ENCODE results near the gene NARS2. TPM values are rescaled to one million over a fixed set of nuclear protein-coding genes. Genes with fewer than 3 reads are reported as not detected.
"Not testable (repeated sequence)": the region's sequence is repeated elsewhere in the genome, so short reads cannot be mapped to it uniquely, and the experiment has no call there.

The NARS2 gene
- polyA plus RNA-seq, 5 donors: 22.1 to 36.7 (median 32.3) TPM

- DNase-seq: no peak
Measured at GRCh38 chr11:78493413-78493975, 81.2 kb downstream of the NARS2 start.

GRCh38 chr11:78492973-78493372 is 81.7 kb downstream of the NARS2 start:
- DNase-seq: no peak

- DNase-seq: no peak
Measured at GRCh38 chr11:78489184-78489583, 85.5 kb downstream of the NARS2 start.

- DNase-seq: no peak
Measured at GRCh38 chr11:78478536-78478935, 96.1 kb downstream of the NARS2 start.

GRCh38 chr11:78476066-78476465 is 98.6 kb downstream of the NARS2 start:
- no peak for DNase-seq

- no peak for DNase-seq
Measured at GRCh38 chr11:78474451-78474850, 100.2 kb downstream of the NARS2 start.

- no peak for DNase-seq
Measured at GRCh38 chr11:78472905-78473304, 101.8 kb downstream of the NARS2 start.

GRCh38 chr11:78472382-78472781 is 102.3 kb downstream of the NARS2 start:
- no peak for DNase-seq

- DNase-seq: no peak
Measured at GRCh38 chr11:78470861-78471442, 103.7 kb downstream of the NARS2 start.

- no peak for DNase-seq
Measured at GRCh38 chr11:78469896-78470295, 104.8 kb downstream of the NARS2 start.

- no peak for DNase-seq
Measured at GRCh38 chr11:78467931-78468330, 106.7 kb downstream of the NARS2 start.

- DNase-seq: no peak
Measured at GRCh38 chr11:78467370-78467769, 107.3 kb downstream of the NARS2 start.

GRCh38 chr11:78465169-78465942 is 109.3 kb downstream of the NARS2 start:
- DNase-seq: no peak

- DNase-seq: not testable (repeated sequence)
Measured at GRCh38 chr11:78464787-78465168, 109.9 kb downstream of the NARS2 start.

GRCh38 chr11:78460471-78460870 is 114.2 kb downstream of the NARS2 start:
- DNase-seq: no peak

- no peak for DNase-seq
Measured at GRCh38 chr11:78459738-78460137, 114.9 kb downstream of the NARS2 start.

- DNase-seq: no peak
Measured at GRCh38 chr11:78457448-78457847, 117.2 kb downstream of the NARS2 start.

- no peak for DNase-seq
Measured at GRCh38 chr11:78453140-78453935, 121.3 kb downstream of the NARS2 start.

GRCh38 chr11:78451371-78452150 is 123.1 kb downstream of the NARS2 start:
- no peak for DNase-seq

- DNase-seq: no peak
Measured at GRCh38 chr11:78450866-78451265, 123.8 kb downstream of the NARS2 start.

GRCh38 chr11:78449866-78450265 is 124.8 kb downstream of the NARS2 start:
- no peak for DNase-seq

- DNase-seq: no peak
Measured at GRCh38 chr11:78446210-78446609, 128.5 kb downstream of the NARS2 start.
